HepG2 (cell line): ENCODE measurements around the gene FETUB. TPM values are rescaled to one million over a fixed set of nuclear protein-coding genes. Genes with fewer than 3 reads are reported as not detected.
A peak's percentile ranks its signal among the peaks of the same experiment; 100 is the strongest.

Experiments
- GTF3A ChIP-seq: sonication (generic); formaldehyde crosslinking; conservative IDR thresholded peaks from 2 replicates; pipeline ENCODE4 v1.4.0; 2020; ENCODE audit warnings: mild to moderate bottlenecking, missing genetic modification reagents
- NFKB2 ChIP-seq: sonication (generic); formaldehyde crosslinking; IDR thresholded peaks from 2 replicates; pipeline ENCODE4 v1.4.0; 2020; ENCODE audit warnings: missing genetic modification reagents, borderline replicate concordance
- PHF21A ChIP-seq: sonication (generic); formaldehyde crosslinking; IDR thresholded peaks from 2 replicates; pipeline ENCODE4 v1.5.0; 2020; ENCODE audit warnings: mild to moderate bottlenecking, missing genetic modification reagents
- RBM39 ChIP-seq: fragments of 200-400 bp; formaldehyde crosslinking; IDR thresholded peaks from one replicate; pipeline ENCODE4 v1.6.1; 2018; ENCODE audit warnings: antibody characterized with exemption, mild to moderate bottlenecking, low read depth, low read length; ENCODE audit not compliant: poor library complexity, severe bottlenecking
- RXRA ChIP-seq: sonication (generic); formaldehyde crosslinking; IDR thresholded peaks from 2 replicates; pipeline ENCODE4 v1.5.1; 2020; ENCODE audit warnings: missing genetic modification reagents
- SOX13 ChIP-seq, 3 experiments: fragments of 450-650 bp in 1 of 3; sonication (generic) in 1 of 3; formaldehyde crosslinking in 1 of 3; IDR thresholded peaks in 2 of 3; conservative IDR thresholded peaks in 1 of 3; 2 replicates each; pipeline versions ENCODE4 v1.5.0 to v1.6.1; 2016 to 2020; ENCODE audit warnings: antibody characterized with exemption in 1 of 3, mild to moderate bottlenecking in 1 of 3, missing compliant biosample characterization in 1 of 3, missing genetic modification reagents in 1 of 3, moderate library complexity in 1 of 3
- SRSF4 ChIP-seq: fragments of 200-400 bp; formaldehyde crosslinking; IDR thresholded peaks from one replicate; pipeline ENCODE4 v1.6.1; 2018; ENCODE audit warnings: mild to moderate bottlenecking, low read depth, low read length, moderate library complexity; ENCODE audit not compliant: poor library complexity, severe bottlenecking
- TAF15 ChIP-seq: fragments of 200-400 bp; formaldehyde crosslinking; IDR thresholded peaks from one replicate; pipeline ENCODE4 v1.6.1; 2018; ENCODE audit warnings: mild to moderate bottlenecking, low read depth, low read length; ENCODE audit not compliant: poor library complexity, severe bottlenecking
- ZBTB7B ChIP-seq: sonication (generic); formaldehyde crosslinking; IDR thresholded peaks from 2 replicates; pipeline ENCODE4 v1.4.0; 2020; ENCODE audit warnings: missing genetic modification reagents
- ZNF564 ChIP-seq: sonication (generic); formaldehyde crosslinking; IDR thresholded peaks from 2 replicates; pipeline ENCODE4 v1.8.1; 2023; ENCODE audit warnings: mild to moderate bottlenecking, missing genetic modification reagents
- polyA plus RNA-seq, 8 experiments: library from polyadenylated mRNA; depleted of rRNA in 3 of 8; stranded (reverse) in 7 of 8; unstranded in 1 of 8; fragments of >200 nt; fragmentation: Illumina TruSeq in 4 of 8; extraction: Trizol in 4 of 8; gene quantifications; 2 replicates each; pipeline versions ENCODE4 v1.2.1 to v1.2.3, GENCODE V29; 2011 to 2016; ENCODE audit warnings: low read depth in 4 of 8, missing spikeins in 1 of 8, mixed read lengths in 1 of 8; ENCODE audit not compliant: insufficient read depth in 1 of 8
- total RNA-seq, 5 experiments: library from RNA; depleted of rRNA; stranded (reverse); fragments of >200 nt; fragmentation: Illumina TruSeq; extraction: Trizol; gene quantifications; 2 replicates each; pipeline ENCODE4 v1.2.3, GENCODE V29; 2016; ENCODE audit warnings: low read depth in 1 of 5
- TF ChIP-seq, protein P1 (sequence below): sonication (generic); formaldehyde crosslinking; IDR thresholded peaks from 2 replicates; pipeline ENCODE4 v1.4.0; 2020; ENCODE audit warnings: mild to moderate bottlenecking, low read depth, missing genetic modification reagents
- TF ChIP-seq, protein P2 (sequence below): IDR thresholded peaks from 2 replicates; pipeline ENCODE4 v1.6.1; 2016
- TF ChIP-seq, protein P3 (sequence below): sonication (generic); formaldehyde crosslinking; IDR thresholded peaks from 2 replicates; pipeline ENCODE4 v1.4.0; 2020; ENCODE audit warnings: mild to moderate bottlenecking, missing genetic modification reagents
- TF ChIP-seq, protein P4 (sequence below): IDR thresholded peaks from 2 replicates; pipeline ENCODE4 v1.6.1; 2016; ENCODE audit warnings: low read depth, borderline replicate concordance
- TF ChIP-seq, protein P5 (sequence below): sonication (generic); formaldehyde crosslinking; IDR thresholded peaks from 2 replicates; pipeline ENCODE4 v1.8.0; 2022; ENCODE audit warnings: mild to moderate bottlenecking, missing genetic modification reagents; ENCODE audit not compliant: insufficient replicate concordance

The FETUB gene
- total and polyA plus RNA-seq, 2 of the 13 experiments (the other 11 are each of a cell fraction or from before 2014, with no cell fraction given) = 2.1 to 4.4 TPM

DNA sequence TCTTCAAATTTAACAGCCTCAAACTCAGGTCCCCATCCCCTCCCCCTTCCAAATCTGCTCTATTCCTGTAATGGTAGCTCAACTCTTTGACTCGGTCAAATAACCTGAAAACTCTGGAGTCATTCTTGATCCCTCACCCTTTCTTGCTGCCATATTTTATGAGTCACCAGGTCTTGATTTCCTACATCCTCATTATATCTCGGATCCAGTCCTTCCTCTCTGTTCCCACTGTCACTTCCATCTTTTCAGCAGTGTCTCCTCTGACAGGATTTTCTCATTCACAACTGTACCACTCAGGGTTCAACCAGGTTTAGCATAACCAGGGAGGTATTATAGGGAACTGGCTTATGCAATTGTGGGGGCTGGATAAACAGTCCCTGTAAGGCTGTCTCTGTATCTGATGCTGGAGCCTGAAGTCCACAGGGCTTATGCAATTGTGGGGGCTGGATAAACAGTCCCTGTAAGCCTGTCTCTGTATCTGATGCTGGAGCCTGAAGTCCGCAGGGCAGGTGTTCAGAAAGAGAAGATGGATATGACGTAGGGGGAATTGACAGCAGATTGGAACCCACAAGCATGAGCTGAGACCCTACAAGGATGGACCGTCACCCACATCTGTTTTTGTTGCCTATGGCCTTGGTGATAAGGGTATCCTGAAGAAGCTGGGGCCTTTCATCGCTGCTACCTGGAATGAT lies 9.1 kb upstream of the FETUB start (continued):
- TF ChIP-seq, protein P1, sequence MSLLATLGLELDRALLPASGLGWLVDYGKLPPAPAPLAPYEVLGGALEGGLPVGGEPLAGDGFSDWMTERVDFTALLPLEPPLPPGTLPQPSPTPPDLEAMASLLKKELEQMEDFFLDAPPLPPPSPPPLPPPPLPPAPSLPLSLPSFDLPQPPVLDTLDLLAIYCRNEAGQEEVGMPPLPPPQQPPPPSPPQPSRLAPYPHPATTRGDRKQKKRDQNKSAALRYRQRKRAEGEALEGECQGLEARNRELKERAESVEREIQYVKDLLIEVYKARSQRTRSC (CRISPR knock-in tag) = no peak
- TF ChIP-seq TAF15 (no peak), RBM39 (no peak), PHF21A (CRISPR knock-in tag) (peak; percentile 97), NFKB2 (CRISPR knock-in tag) (no peak), ZBTB7B (peak; percentile 98), ZNF564 (0 out of 2 replicates have a peak, but pooled peaks have one; percentile 36), SRSF4 (no peak), GTF3A (CRISPR knock-in tag) (no peak), SOX13 (IDR thresholded peaks at IDR 0.05) (peak; percentile 38; the same call in 1 of the 2 replicates), SOX13 (CRISPR knock-in tag; conservative IDR thresholded peaks at IDR 0.05 in 1 of 2, IDR thresholded peaks at IDR 0.05 in 1 of 2) (peak in 1 of 2 experiments; percentile 71; a peak in 2 of 4 replicates), RXRA (CRISPR knock-in tag) (peak; percentile 79; the same call in 1 of the 2 replicates)
- TF ChIP-seq, protein P2, sequence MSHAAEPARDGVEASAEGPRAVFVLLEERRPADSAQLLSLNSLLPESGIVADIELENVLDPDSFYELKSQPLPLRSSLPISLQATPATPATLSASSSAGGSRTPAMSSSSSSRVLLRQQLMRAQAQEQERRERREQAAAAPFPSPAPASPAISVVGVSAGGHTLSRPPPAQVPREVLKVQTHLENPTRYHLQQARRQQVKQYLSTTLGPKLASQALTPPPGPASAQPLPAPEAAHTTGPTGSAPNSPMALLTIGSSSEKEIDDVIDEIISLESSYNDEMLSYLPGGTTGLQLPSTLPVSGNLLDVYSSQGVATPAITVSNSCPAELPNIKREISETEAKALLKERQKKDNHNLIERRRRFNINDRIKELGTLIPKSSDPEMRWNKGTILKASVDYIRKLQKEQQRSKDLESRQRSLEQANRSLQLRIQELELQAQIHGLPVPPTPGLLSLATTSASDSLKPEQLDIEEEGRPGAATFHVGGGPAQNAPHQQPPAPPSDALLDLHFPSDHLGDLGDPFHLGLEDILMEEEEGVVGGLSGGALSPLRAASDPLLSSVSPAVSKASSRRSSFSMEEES (CRISPR knock-in tag) = peak; percentile 49; the same call in 1 of the 2 replicates
- TF ChIP-seq, protein P3, sequence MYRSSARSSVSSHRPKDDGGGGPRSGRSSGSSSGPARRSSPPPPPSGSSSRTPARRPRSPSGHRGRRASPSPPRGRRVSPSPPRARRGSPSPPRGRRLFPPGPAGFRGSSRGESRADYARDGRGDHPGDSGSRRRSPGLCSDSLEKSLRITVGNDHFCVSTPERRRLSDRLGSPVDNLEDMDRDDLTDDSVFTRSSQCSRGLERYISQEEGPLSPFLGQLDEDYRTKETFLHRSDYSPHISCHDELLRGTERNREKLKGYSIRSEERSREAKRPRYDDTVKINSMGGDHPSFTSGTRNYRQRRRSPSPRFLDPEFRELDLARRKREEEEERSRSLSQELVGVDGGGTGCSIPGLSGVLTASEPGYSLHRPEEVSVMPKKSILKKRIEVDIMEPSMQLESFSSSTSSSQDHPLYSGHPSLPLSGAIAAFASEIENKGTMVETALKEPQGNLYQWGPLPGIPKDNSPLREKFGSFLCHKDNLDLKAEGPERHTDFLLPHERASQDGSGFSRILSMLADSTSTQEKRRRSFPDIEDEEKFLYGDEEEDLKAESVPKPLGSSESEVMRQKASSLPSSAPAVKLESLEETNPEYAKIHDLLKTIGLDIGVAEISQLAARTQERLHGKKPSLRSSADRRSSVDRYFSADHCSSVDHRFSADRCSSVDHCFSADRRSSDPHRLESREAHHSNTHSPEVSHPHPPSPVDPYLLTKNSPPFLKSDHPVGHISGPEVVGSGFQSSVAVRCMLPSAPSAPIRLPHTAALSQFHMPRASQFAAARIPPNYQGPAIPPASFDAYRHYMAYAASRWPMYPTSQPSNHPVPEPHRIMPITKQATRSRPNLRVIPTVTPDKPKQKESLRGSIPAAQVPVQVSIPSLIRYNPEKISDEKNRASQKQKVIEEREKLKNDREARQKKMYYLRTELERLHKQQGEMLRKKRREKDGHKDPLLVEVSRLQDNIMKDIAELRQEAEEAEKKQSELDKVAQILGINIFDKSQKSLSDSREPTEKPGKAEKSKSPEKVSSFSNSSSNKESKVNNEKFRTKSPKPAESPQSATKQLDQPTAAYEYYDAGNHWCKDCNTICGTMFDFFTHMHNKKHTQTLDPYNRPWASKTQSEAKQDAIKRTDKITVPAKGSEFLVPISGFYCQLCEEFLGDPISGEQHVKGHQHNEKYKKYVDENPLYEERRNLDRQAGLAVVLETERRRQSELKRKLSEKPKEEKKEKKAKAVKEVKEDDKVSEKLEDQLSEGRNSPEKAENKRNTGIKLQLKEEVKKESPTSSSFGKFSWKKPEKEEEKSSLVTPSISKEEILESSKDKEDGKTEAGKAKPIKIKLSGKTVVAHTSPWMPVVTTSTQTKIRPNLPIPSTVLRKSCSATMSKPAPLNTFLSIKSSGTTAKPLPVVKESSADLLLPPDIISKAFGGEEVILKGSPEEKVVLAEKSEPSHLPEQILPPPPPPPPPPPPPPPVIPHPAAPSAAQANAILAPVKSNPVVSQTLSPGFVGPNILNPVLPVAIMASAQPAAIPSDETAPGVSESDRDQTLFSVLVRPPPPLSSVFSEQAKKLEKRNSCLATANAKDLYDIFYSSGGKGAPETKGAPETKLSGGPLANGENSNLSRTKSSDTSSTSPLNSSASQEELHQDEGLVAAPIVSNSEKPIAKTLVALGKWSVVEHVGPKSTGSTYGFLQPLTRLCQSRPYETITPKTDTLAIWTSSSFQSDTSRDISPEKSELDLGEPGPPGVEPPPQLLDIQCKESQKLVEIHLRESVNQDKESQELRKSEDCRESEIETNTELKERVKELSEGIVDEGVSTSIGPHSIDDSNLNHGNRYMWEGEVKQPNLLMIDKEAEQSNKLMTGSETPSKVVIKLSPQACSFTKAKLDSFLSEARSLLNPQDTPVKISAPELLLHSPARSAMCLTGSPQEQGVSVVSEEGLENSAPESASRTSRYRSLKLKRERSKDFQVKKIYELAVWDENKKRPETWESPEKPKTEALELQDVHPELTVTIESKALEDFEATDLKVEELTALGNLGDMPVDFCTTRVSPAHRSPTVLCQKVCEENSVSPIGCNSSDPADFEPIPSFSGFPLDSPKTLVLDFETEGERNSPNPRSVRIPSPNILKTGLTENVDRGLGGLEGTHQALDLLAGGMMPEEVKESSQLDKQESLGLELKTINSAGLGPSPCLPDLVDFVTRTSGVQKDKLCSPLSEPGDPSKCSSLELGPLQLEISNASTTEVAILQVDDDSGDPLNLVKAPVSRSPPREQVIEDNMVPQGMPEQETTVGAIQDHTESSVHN (CRISPR knock-in tag) = no peak
- TF ChIP-seq, protein P4, sequence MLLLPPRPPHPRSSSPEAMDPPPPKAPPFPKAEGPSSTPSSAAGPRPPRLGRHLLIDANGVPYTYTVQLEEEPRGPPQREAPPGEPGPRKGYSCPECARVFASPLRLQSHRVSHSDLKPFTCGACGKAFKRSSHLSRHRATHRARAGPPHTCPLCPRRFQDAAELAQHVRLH (CRISPR knock-in tag) = no peak
- TF ChIP-seq, protein P5, sequence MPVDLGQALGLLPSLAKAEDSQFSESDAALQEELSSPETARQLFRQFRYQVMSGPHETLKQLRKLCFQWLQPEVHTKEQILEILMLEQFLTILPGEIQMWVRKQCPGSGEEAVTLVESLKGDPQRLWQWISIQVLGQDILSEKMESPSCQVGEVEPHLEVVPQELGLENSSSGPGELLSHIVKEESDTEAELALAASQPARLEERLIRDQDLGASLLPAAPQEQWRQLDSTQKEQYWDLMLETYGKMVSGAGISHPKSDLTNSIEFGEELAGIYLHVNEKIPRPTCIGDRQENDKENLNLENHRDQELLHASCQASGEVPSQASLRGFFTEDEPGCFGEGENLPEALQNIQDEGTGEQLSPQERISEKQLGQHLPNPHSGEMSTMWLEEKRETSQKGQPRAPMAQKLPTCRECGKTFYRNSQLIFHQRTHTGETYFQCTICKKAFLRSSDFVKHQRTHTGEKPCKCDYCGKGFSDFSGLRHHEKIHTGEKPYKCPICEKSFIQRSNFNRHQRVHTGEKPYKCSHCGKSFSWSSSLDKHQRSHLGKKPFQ = no peak
